Loucy (cell line): ENCODE measurements around the gene PAPOLB.

Source experiments
- H2AFZ ChIP-seq: fragments of 200-600 bp; sonication (generic); 2 replicates; pipeline ENCODE4 v1.6.0; 2016; ENCODE audit warnings: antibody characterized with exemption, mild to moderate bottlenecking, low read length, moderate library complexity
- H3F3A ChIP-seq: fragments of 200-600 bp; 2 replicates; pipeline ENCODE4 v1.6.0; 2016; ENCODE audit warnings: antibody characterized with exemption, low read depth, mild to moderate bottlenecking
- H3K27me3 ChIP-seq: fragments of 200-600 bp; sonication (generic); 2 replicates; pipeline ENCODE4 v1.6.1; 2014; ENCODE audit warnings: low read length, mild to moderate bottlenecking; ENCODE audit not compliant: insufficient read depth, poor library complexity, severe bottlenecking
- H3K36me3 ChIP-seq: fragments of 200-600 bp; sonication (generic); 2 replicates; pipeline ENCODE4 v1.6.1; 2016; ENCODE audit warnings: low read length; ENCODE audit not compliant: insufficient read depth
- H3K4me1 ChIP-seq: fragments of 200-600 bp; sonication (generic); 2 replicates; pipeline ENCODE4 v1.5.1; 2014; ENCODE audit warnings: low read length, mild to moderate bottlenecking; ENCODE audit not compliant: insufficient read depth, poor library complexity, severe bottlenecking
- H3K4me2 ChIP-seq: fragments of 200-600 bp; sonication (generic); 2 replicates; pipeline ENCODE4 v1.6.0; 2014; ENCODE audit warnings: antibody characterized with exemption, low read length, low read depth, mild to moderate bottlenecking; ENCODE audit not compliant: poor library complexity, severe bottlenecking
- H3K4me3 ChIP-seq: fragments of 200-600 bp; sonication (generic); 2 replicates; pipeline ENCODE4 v1.5.1; 2014; ENCODE audit warnings: low read length, mild to moderate bottlenecking, mixed read lengths; ENCODE audit not compliant: poor library complexity, severe bottlenecking
- H3K79me2 ChIP-seq: fragments of 200-600 bp; sonication (generic); 2 replicates; pipeline ENCODE4 v1.6.1; 2014; ENCODE audit warnings: low read length; ENCODE audit not compliant: insufficient read depth
- H3K9ac ChIP-seq: fragments of 200-600 bp; sonication (generic); 2 replicates; pipeline ENCODE4 v1.6.0; 2014; ENCODE audit warnings: mild to moderate bottlenecking, low read depth, low read length, moderate library complexity; ENCODE audit not compliant: poor library complexity, severe bottlenecking
- H3K9me2 ChIP-seq: fragments of 200-600 bp; sonication (generic); replicated peaks from 2 replicates; pipeline ENCODE4 v1.6.1; 2016; ENCODE audit warnings: low read depth, low read length, mixed read lengths
- H3K9me3 ChIP-seq: fragments of 200-600 bp; sonication (generic); 2 replicates; pipeline ENCODE4 v1.6.1; 2014; ENCODE audit warnings: mild to moderate bottlenecking, antibody characterized with exemption, low read length, low read depth; ENCODE audit not compliant: insufficient read depth
- H4K20me1 ChIP-seq: fragments of 200-600 bp; sonication (generic); 2 replicates; pipeline ENCODE4 v1.6.0; 2014; ENCODE audit warnings: antibody characterized with exemption, low read length, mild to moderate bottlenecking; ENCODE audit not compliant: insufficient read depth, poor library complexity, severe bottlenecking
- CTCF ChIP-seq: fragments of 200-600 bp; sonication (generic); conservative IDR thresholded peaks from 2 replicates; pipeline ENCODE4 v1.5.1; 2014; ENCODE audit warnings: mild to moderate bottlenecking, antibody characterized with exemption, low read length
- EZH2phosphoT487 ChIP-seq: fragments of 200-600 bp; IDR thresholded peaks from 2 replicates; pipeline ENCODE4 v1.6.1; 2018; ENCODE audit warnings: antibody characterized with exemption, mild to moderate bottlenecking, moderate library complexity, borderline replicate concordance

Gene PAPOLB

GRCh38 chr7:4856336-4857057 lies 5.3 kb downstream of the PAPOLB start:
- H3K36me3 ChIP-seq = no peaks in the 10 kb centered on the region
- no peaks in the 10 kb centered on the region for H4K20me1 ChIP-seq
- H3K79me2 ChIP-seq = no peaks in the 10 kb centered on the region
- H3K4me1 ChIP-seq = no peaks in the 10 kb centered on the region
- no peak overlapping the region for H3K4me2 ChIP-seq
- no peak for TF ChIP-seq EZH2phosphoT487
- no peak for TF ChIP-seq CTCF
- H3K9me3 ChIP-seq = peaks cover 4% of the 10 kb centered on the region; the same call in 1 of the 2 replicates
- H2AFZ ChIP-seq = no peak overlapping the region
- H3K4me3 ChIP-seq = no peak overlapping the region
- no peak overlapping the region for H3K9ac ChIP-seq
- no peaks in the 10 kb centered on the region for H3K9me2 ChIP-seq
- H3K27me3 ChIP-seq = no peaks in the 10 kb centered on the region
- no peaks in the 10 kb centered on the region for H3F3A ChIP-seq

- Histone ChIP-seq H3F3A (no peaks in the 10 kb centered on the region), H3K9me3 (peaks cover 9% of the 10 kb centered on the region; the same call in 1 of the 2 replicates), H4K20me1 (no peaks in the 10 kb centered on the region), H3K4me1 (no peaks in the 10 kb centered on the region), H3K4me3 (no peak overlapping the region), H3K9ac (no peak overlapping the region), H2AFZ (no peak overlapping the region), H3K36me3 (no peaks in the 10 kb centered on the region), H3K4me2 (no peak overlapping the region), H3K9me2 (no peaks in the 10 kb centered on the region), H3K79me2 (no peaks in the 10 kb centered on the region), H3K27me3 (no peaks in the 10 kb centered on the region)
- TF ChIP-seq EZH2phosphoT487 = no peak
- no peak for TF ChIP-seq CTCF
These were observed 6.9 kb downstream of the PAPOLB start for GRCh38 chr7:4854916-4855315.

- TF ChIP-seq EZH2phosphoT487 (no peak), CTCF (no peak)
- H4K20me1 ChIP-seq = no peaks in the 10 kb centered on the region
- no peaks in the 10 kb centered on the region for H3K4me1 ChIP-seq
- no peaks in the 10 kb centered on the region for H3K9me2 ChIP-seq
- no peaks in the 10 kb centered on the region for H3K79me2 ChIP-seq
- peaks cover 9% of the 10 kb centered on the region; the same call in 1 of the 2 replicates for H3K9me3 ChIP-seq
- no peaks in the 10 kb centered on the region for H3K36me3 ChIP-seq
- no peaks in the 10 kb centered on the region for H3K27me3 ChIP-seq
- H3K4me3 ChIP-seq = no peak overlapping the region
- no peak overlapping the region for H3K4me2 ChIP-seq
- no peak overlapping the region for H2AFZ ChIP-seq
- no peaks in the 10 kb centered on the region for H3F3A ChIP-seq
- no peak overlapping the region for H3K9ac ChIP-seq
These were observed 10.1 kb downstream of the PAPOLB start for GRCh38 chr7:4851459-4852422.
